Hepatocyte (in vitro differentiated cells): ENCODE data around the gene NAV3. TPM values are rescaled to one million over a fixed set of nuclear protein-coding genes. Genes with fewer than 3 reads are reported as not detected.

ENCODE experiments used
- DNase-seq: peaks from one replicate; pipeline ENCODE4 v3.0.0-alpha.2; 2016; ENCODE audit warnings: low spot score
- H2AFZ ChIP-seq: fragments of 200-600 bp; sonication (generic); 2 replicates; pipeline ENCODE4 v1.6.0; 2016; ENCODE audit warnings: antibody characterized with exemption, mild to moderate bottlenecking
- H3K27ac ChIP-seq: fragments of 200-600 bp; sonication (generic); 2 replicates; pipeline ENCODE4 v1.5.1; 2016; ENCODE audit warnings: mild to moderate bottlenecking
- H3K27me3 ChIP-seq: fragments of 200-600 bp; sonication (generic); 2 replicates; pipeline ENCODE4 v1.6.1; 2016
- H3K36me3 ChIP-seq: fragments of 200-600 bp; sonication (generic); replicated peaks from 2 replicates; pipeline ENCODE4 v1.5.1; 2016; ENCODE audit warnings: low read depth; ENCODE audit not compliant: insufficient read depth
- H3K4me1 ChIP-seq: fragments of 200-600 bp; sonication (generic); 2 replicates; pipeline ENCODE4 v1.5.1; 2016; ENCODE audit warnings: mild to moderate bottlenecking, moderate library complexity; ENCODE audit not compliant: insufficient read depth
- H3K4me2 ChIP-seq: fragments of 200-600 bp; sonication (generic); 2 replicates; pipeline ENCODE4 v1.6.0; 2016
- H3K4me3 ChIP-seq: fragments of 200-600 bp; sonication (generic); 2 replicates; pipeline ENCODE4 v1.5.1; 2016; ENCODE audit warnings: mild to moderate bottlenecking
- H3K79me2 ChIP-seq: fragments of 200-600 bp; sonication (generic); 2 replicates; pipeline ENCODE4 v1.6.0; 2017; ENCODE audit warnings: mild to moderate bottlenecking
- H3K9me2 ChIP-seq: fragments of 200-600 bp; sonication (generic); replicated peaks from 2 replicates; pipeline ENCODE4 v1.6.0; 2017; ENCODE audit warnings: mild to moderate bottlenecking; ENCODE audit not compliant: insufficient read depth
- H3K9me3 ChIP-seq: fragments of 200-600 bp; sonication (generic); 2 replicates; pipeline ENCODE4 v1.5.1; 2016; ENCODE audit warnings: low read depth, mild to moderate bottlenecking
- H4K20me1 ChIP-seq: fragments of 200-600 bp; sonication (generic); 2 replicates; pipeline ENCODE4 v1.6.0; 2016; ENCODE audit warnings: mild to moderate bottlenecking; ENCODE audit not compliant: insufficient read depth, poor library complexity, severe bottlenecking
- EZH2 ChIP-seq: fragments of 200-600 bp; sonication (generic); IDR thresholded peaks from 2 replicates; pipeline ENCODE4 v1.6.1; 2016; ENCODE audit warnings: antibody characterized with exemption, mild to moderate bottlenecking, borderline replicate concordance
- EZH2phosphoT487 ChIP-seq: fragments of 200-600 bp; sonication (generic); IDR thresholded peaks from one replicate; pipeline ENCODE4 v1.6.1; 2018; ENCODE audit warnings: antibody characterized with exemption, mild to moderate bottlenecking, low read depth, moderate library complexity; ENCODE audit not compliant: unreplicated experiment, severe bottlenecking
- WGBS: methylation state at CpG from one replicate; pipeline ENCODE4 v1.1.6; 2016; ENCODE audit warnings: low lambda C conversion rate; ENCODE audit errors: missing lambda C conversion rate; 5-methylcytosine and 5-hydroxymethylcytosine counted together
- polyA plus RNA-seq: library from polyadenylated mRNA; unstranded; fragments of >200 nt; fragmentation: Nextera tagmentation; extraction: Ambion mirVana; gene quantifications from 2 replicates; pipeline ENCODE4 v1.2.1, GENCODE V29; 2016
- total RNA-seq: library from RNA; depleted of rRNA; stranded (reverse); fragments of >200 nt; gene quantifications from 2 replicates; pipeline ENCODE4 v1.2.3, GENCODE V29; 2014
- TF ChIP-seq, protein P1 (sequence below): fragments of 200-600 bp; sonication (generic); IDR thresholded peaks from 2 replicates; pipeline ENCODE4 v1.5.1; 2016; ENCODE audit warnings: antibody characterized with exemption, mild to moderate bottlenecking; ENCODE audit not compliant: poor library complexity

NAV3 gene
- total and polyA plus RNA-seq, 2 experiments from 2014 or later, result 1.4 to 9.2 TPM

DNA sequence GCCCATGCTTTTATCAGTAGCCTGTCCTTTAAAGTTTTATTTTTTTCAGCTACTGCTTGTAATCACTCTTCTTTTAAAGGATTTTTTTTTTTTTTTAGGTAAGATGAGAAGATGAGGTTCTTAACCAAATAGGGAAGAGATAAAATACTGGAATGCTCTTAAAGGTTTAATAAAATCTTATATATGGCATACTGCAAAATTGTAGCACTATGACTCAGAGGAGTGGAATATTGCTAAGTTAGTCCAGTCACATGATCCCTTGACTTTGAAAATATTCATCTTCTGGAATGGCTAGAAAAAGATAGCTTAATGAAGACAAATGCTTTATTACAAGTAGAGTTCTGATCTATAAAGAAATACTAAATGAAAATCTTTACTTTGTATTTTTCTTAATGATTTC, 116.6 kb downstream of the NAV3 start:
- peak; percentile 8 for DNase-seq
- Histone ChIP-seq H3K27me3 (no peaks in the 10 kb centered on the region), H3K27ac (no peak overlapping the region), H3K4me1 (no peaks in the 10 kb centered on the region), H3K9me3 (no peaks in the 10 kb centered on the region), H3K79me2 (no peaks in the 10 kb centered on the region), H3K36me3 (no peaks in the 10 kb centered on the region), H3K4me2 (no peak overlapping the region), H2AFZ (no peak overlapping the region), H3K4me3 (no peak overlapping the region), H3K9me2 (no peaks in the 10 kb centered on the region), H4K20me1 (no peaks in the 10 kb centered on the region)
- TF ChIP-seq EZH2phosphoT487 (no peak), EZH2 (no peak)
- TF ChIP-seq, protein P1, sequence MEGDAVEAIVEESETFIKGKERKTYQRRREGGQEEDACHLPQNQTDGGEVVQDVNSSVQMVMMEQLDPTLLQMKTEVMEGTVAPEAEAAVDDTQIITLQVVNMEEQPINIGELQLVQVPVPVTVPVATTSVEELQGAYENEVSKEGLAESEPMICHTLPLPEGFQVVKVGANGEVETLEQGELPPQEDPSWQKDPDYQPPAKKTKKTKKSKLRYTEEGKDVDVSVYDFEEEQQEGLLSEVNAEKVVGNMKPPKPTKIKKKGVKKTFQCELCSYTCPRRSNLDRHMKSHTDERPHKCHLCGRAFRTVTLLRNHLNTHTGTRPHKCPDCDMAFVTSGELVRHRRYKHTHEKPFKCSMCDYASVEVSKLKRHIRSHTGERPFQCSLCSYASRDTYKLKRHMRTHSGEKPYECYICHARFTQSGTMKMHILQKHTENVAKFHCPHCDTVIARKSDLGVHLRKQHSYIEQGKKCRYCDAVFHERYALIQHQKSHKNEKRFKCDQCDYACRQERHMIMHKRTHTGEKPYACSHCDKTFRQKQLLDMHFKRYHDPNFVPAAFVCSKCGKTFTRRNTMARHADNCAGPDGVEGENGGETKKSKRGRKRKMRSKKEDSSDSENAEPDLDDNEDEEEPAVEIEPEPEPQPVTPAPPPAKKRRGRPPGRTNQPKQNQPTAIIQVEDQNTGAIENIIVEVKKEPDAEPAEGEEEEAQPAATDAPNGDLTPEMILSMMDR, result no peak

DNA sequence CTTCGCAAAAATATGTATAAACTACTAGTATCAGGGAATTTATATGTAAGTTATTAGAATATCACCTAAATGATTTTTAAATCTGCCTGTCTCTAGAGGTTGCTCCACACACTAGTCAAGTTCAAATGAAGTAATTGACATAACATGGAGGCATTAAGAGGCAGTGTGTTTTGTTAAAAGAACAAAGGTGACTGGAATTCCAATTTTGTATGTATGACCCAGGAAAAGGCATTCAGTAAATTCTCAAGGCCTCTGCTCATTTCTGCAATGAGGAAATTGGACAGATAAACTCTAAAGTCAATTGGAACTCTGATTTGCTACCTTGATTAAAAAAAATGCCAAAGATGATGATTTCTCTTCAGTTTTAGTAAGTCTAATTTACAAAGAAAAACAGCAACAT, 117.1 kb downstream of the NAV3 start:
- no peaks in the 10 kb centered on the region for H3K27me3 ChIP-seq
- no peak for DNase-seq
- no peak overlapping the region for H2AFZ ChIP-seq
- TF ChIP-seq EZH2, result no peak
- no peaks in the 10 kb centered on the region for H3K9me2 ChIP-seq
- H3K4me2 ChIP-seq, result no peak overlapping the region
- H3K36me3 ChIP-seq, result no peaks in the 10 kb centered on the region
- no peaks in the 10 kb centered on the region for H3K79me2 ChIP-seq
- no peaks in the 10 kb centered on the region for H3K4me1 ChIP-seq
- H3K4me3 ChIP-seq, result no peak overlapping the region
- no peak overlapping the region for H3K27ac ChIP-seq
- 94% methylated on average over 1 of the region's 1 CpG for WGBS
- no peaks in the 10 kb centered on the region for H3K9me3 ChIP-seq
- no peaks in the 10 kb centered on the region for H4K20me1 ChIP-seq

DNA sequence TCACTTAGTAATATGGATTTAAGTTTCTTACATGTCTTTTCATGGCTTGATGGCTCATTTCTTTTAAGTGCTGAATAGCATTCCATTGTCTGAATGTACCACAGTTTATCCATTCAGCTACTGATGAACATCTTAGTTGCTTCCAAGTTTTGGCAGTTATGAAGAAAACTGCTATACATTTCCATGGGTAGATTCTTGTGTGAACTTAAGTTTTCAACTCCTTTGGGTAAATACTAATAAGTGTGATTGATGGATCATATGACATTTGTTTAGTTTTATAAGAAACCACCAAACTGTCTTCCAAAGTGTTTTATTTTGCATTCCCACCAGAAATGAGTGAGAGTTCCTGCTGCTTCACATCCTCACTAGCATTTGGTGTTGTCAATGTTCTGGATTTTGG, 119.2 kb downstream of the NAV3 start:
- H3K4me2 ChIP-seq, result no peak overlapping the region
- H2AFZ ChIP-seq, result no peak overlapping the region
- H3K79me2 ChIP-seq, result no peaks in the 10 kb centered on the region
- H3K27ac ChIP-seq, result no peak overlapping the region
- H3K4me3 ChIP-seq, result no peak overlapping the region
- no peaks in the 10 kb centered on the region for H3K9me2 ChIP-seq
- no peaks in the 10 kb centered on the region for H3K27me3 ChIP-seq
- no peak for DNase-seq
- no peaks in the 10 kb centered on the region for H3K9me3 ChIP-seq
- no peaks in the 10 kb centered on the region for H4K20me1 ChIP-seq
- no peaks in the 10 kb centered on the region for H3K4me1 ChIP-seq
- H3K36me3 ChIP-seq, result no peaks in the 10 kb centered on the region
- no peak for TF ChIP-seq EZH2phosphoT487
- TF ChIP-seq EZH2, result no peak
- TF ChIP-seq, protein P1, result no peak

DNA sequence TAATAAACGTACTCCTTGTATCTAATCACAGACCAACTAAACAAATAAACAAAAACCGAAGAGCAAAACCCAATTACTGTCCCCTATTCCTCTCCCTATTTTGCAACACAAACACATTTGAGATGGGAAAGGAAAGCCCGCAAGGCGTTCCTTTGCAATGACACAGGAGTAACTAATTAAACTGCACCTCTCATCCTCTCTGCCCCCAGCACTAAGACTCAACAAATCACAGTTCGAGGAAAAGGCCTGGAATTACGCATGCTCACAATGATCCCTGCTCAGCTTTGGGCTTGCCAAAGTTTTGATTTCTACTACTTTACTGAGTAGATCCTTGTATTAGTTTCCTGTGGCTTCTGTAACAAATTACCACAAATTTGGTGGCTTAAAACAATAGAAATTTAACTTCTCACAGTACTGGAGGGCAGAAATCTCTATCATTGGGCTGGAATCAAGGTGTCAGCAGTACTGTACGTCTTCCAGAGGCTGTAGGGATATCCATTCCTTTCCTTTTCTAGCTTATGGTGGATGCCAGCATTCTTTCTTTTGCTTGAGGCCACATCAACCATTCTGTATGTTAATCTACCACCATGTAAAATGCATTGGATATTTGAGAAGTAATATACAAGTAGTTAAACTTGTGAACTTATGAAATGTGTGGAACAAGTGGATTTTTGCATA, 123.0 kb downstream of the NAV3 start:
- Histone ChIP-seq H3K27me3 (no peaks in the 10 kb centered on the region), H3K79me2 (no peaks in the 10 kb centered on the region), H3K4me3 (no peak overlapping the region), H3K36me3 (no peaks in the 10 kb centered on the region), H3K27ac (no peak overlapping the region), H4K20me1 (no peaks in the 10 kb centered on the region), H3K9me2 (no peaks in the 10 kb centered on the region), H3K4me1 (no peaks in the 10 kb centered on the region), H3K4me2 (no peak overlapping the region), H2AFZ (no peak overlapping the region), H3K9me3 (no peaks in the 10 kb centered on the region)
- 84% methylated on average over 7 of the region's 7 CpGs for WGBS
- TF ChIP-seq EZH2phosphoT487 (no peak), EZH2 (no peak)
- TF ChIP-seq, protein P1, result no peak
- DNase-seq, result no peak
